ENCODE data around the gene GSTT4. TPM values are rescaled to one million over a fixed set of nuclear protein-coding genes. Genes with fewer than 3 reads are reported as not detected.
A peak's percentile ranks its signal among the peaks of the same experiment; 100 is the strongest.
"Not testable (repeated sequence)": the region's sequence is repeated elsewhere in the genome, so short reads cannot be mapped to it uniquely, and the experiment has no call there.

The GSTT4 gene
- total and polyA plus RNA-seq, 4 donors: not detected

DNA sequence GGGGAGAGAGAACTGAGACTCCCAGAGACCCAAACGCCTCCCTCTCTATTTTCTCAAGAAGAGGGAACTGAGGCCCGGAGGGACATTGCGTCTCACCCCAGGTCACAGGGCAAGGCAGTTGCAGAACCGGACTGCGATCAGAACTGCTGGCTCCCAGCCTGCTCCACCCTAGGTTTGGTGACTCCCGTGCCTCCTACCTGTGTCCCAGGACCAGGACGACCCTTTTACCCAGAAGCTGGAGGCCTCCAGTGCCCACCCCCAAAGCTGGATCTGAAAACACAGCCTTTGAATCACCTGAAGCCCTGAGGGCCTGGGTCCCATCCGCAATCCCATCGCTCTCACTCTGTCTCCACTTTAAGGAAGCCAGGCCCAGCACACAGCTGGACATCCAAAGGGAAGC, 1.4 kb downstream of the GSTT4 start:
- Histone ChIP-seq H3K27me3 (ENCODE audit: control insufficient read depth in 3 of 3, insufficient read depth in 3 of 3, low read length in 2 of 3) (no peaks in the 10 kb centered on the region), H3K9ac (ENCODE audit: insufficient read depth in 1 of 2, low read length in 2 of 2) (no peak overlapping the region), H3K9me3 (ENCODE audit: control insufficient read depth in 4 of 4, insufficient read depth in 3 of 4, low read length in 3 of 4) (no peaks in the 10 kb centered on the region), H3K4me1 (ENCODE audit: control insufficient read depth in 5 of 5, insufficient read depth in 5 of 5, low read length in 5 of 5) (no peaks in the 10 kb centered on the region), H3K4me3 (no peak overlapping the region), H3K36me3 (ENCODE audit: control insufficient read depth in 4 of 4, insufficient read depth in 4 of 4, low read length in 4 of 4) (no peaks in the 10 kb centered on the region), H3K27ac (ENCODE audit: low read depth in 1 of 2, low read length in 1 of 2) (no peak overlapping the region)
- 84 to 90% methylated on average over 9 of the region's 9 CpGs for WGBS, 2 donors
- DNase-seq: no peak
- TF ChIP-seq, protein P1, sequence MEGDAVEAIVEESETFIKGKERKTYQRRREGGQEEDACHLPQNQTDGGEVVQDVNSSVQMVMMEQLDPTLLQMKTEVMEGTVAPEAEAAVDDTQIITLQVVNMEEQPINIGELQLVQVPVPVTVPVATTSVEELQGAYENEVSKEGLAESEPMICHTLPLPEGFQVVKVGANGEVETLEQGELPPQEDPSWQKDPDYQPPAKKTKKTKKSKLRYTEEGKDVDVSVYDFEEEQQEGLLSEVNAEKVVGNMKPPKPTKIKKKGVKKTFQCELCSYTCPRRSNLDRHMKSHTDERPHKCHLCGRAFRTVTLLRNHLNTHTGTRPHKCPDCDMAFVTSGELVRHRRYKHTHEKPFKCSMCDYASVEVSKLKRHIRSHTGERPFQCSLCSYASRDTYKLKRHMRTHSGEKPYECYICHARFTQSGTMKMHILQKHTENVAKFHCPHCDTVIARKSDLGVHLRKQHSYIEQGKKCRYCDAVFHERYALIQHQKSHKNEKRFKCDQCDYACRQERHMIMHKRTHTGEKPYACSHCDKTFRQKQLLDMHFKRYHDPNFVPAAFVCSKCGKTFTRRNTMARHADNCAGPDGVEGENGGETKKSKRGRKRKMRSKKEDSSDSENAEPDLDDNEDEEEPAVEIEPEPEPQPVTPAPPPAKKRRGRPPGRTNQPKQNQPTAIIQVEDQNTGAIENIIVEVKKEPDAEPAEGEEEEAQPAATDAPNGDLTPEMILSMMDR (IDR thresholded peaks at IDR 0.05; ENCODE audit: control extremely low read depth, extremely low read depth): no peak
- ATAC-seq (ENCODE audit: insufficient read depth, low FRiP score): no peak

DNA sequence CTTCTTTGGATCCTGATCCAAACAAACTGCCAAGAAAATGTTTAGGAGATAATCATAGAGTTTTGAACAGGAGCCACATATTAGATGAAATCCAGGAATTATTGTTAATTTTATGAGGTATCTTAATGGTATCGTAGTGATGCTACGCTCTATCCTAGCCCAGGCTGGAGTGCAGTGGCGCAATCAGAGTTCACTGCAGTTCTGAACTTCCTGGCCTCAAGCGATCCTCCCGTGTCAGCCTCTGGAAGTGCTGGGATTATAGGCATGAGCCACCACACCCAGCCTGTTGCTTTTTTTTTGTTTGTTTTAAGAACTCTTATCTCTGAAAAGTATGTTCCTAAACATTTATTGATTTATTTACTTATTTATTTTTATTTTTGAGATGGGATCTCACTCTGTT, 2.4 kb downstream of the GSTT4 start:
- Histone ChIP-seq H3K27me3 (ENCODE audit: control insufficient read depth in 3 of 3, insufficient read depth in 3 of 3, low read length in 2 of 3) (no peaks in the 10 kb centered on the region), H3K27ac (ENCODE audit: low read depth in 1 of 2, low read length in 1 of 2) (no peak overlapping the region), H3K9ac (ENCODE audit: insufficient read depth in 1 of 2, low read length in 2 of 2) (no peak overlapping the region), H3K36me3 (ENCODE audit: control insufficient read depth in 4 of 4, insufficient read depth in 4 of 4, low read length in 4 of 4) (no peaks in the 10 kb centered on the region), H3K4me1 (ENCODE audit: control insufficient read depth in 5 of 5, insufficient read depth in 5 of 5, low read length in 5 of 5) (no peaks in the 10 kb centered on the region), H3K4me3 (no peak overlapping the region), H3K9me3 (ENCODE audit: control insufficient read depth in 4 of 4, insufficient read depth in 3 of 4, low read length in 3 of 4) (no peaks in the 10 kb centered on the region)
- TF ChIP-seq, protein P1 (IDR thresholded peaks at IDR 0.05; ENCODE audit: control extremely low read depth, extremely low read depth): no peak
- DNase-seq (peak in 1 of 3 donors; percentile 9), ATAC-seq (ENCODE audit: insufficient read depth, low FRiP score) (no peak)
- 70 to 72% methylated on average over 5 of the region's 5 CpGs for WGBS, 2 donors

DNA sequence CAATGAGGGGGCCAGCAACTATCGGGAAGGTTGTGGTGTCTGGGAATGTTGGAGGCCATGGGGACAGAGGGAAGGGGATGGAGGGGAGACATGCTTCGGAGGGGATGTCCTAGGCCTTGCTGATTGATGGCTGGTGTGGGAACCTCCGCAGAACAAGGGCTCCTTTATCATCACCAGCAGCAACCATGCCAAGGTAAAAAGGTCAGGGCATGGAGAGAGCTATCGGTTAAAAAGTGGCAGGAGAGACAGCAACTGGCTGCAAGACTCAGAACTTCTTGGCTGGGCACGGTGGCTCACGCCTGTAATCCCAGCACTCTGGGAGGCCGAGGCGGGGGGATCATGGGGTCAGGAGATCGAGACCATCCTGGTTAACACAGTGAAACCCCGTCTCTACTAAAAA, 3.0 kb downstream of the GSTT4 start:
- Histone ChIP-seq H3K27me3 (ENCODE audit: control insufficient read depth in 3 of 3, insufficient read depth in 3 of 3, low read length in 2 of 3) (no peaks in the 10 kb centered on the region), H3K4me1 (ENCODE audit: control insufficient read depth in 5 of 5, insufficient read depth in 5 of 5, low read length in 5 of 5) (no peaks in the 10 kb centered on the region), H3K36me3 (ENCODE audit: control insufficient read depth in 4 of 4, insufficient read depth in 4 of 4, low read length in 4 of 4) (no peaks in the 10 kb centered on the region), H3K9ac (ENCODE audit: insufficient read depth in 1 of 2, low read length in 2 of 2) (no peak overlapping the region), H3K4me3 (no peak overlapping the region), H3K9me3 (ENCODE audit: control insufficient read depth in 4 of 4, insufficient read depth in 3 of 4, low read length in 3 of 4) (no peaks in the 10 kb centered on the region), H3K27ac (ENCODE audit: low read depth in 1 of 2, low read length in 1 of 2) (no peak overlapping the region)
- whole genome bisulfite sequencing, 2 donors: 86 to 87% methylated on average over 10 of the region's 10 CpGs
- no peak for ATAC-seq (ENCODE audit: insufficient read depth, low FRiP score)
- DNase-seq: no peak
- TF ChIP-seq, protein P1 (IDR thresholded peaks at IDR 0.05; ENCODE audit: control extremely low read depth, extremely low read depth): no peak

DNA sequence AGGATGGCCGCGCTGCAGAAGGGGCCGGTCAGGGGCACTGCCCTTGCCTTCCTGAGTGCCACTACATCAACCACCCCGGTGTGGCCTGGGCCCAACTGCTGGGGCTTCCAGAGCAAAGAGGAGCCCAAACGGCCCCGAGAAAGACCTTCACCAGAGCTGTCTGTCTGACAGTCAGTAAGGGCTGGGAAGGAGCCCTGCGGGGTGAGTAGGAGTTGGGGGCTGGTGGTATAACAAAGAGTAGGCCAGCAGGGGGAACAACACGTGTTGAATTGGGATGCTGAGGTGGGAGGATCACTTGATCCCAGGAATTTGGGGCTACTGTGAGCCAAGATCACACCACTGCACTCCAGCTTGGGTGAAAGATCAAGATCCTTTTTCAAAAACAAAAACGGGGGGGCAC, 3.9 kb downstream of the GSTT4 start:
- 86 to 88% methylated on average over 9 of the region's 9 CpGs for whole genome bisulfite sequencing, 2 donors
- Histone ChIP-seq H3K4me3 (no peak overlapping the region), H3K36me3 (ENCODE audit: control insufficient read depth in 4 of 4, insufficient read depth in 4 of 4, low read length in 4 of 4) (no peaks in the 10 kb centered on the region), H3K9me3 (ENCODE audit: control insufficient read depth in 4 of 4, insufficient read depth in 3 of 4, low read length in 3 of 4) (no peaks in the 10 kb centered on the region), H3K4me1 (ENCODE audit: control insufficient read depth in 5 of 5, insufficient read depth in 5 of 5, low read length in 5 of 5) (no peaks in the 10 kb centered on the region), H3K27ac (ENCODE audit: low read depth in 1 of 2, low read length in 1 of 2) (no peak overlapping the region), H3K27me3 (ENCODE audit: control insufficient read depth in 3 of 3, insufficient read depth in 3 of 3, low read length in 2 of 3) (no peaks in the 10 kb centered on the region), H3K9ac (ENCODE audit: insufficient read depth in 1 of 2, low read length in 2 of 2) (no peak overlapping the region)
- no peak for DNase-seq
- ATAC-seq (ENCODE audit: insufficient read depth, low FRiP score): no peak
- TF ChIP-seq, protein P1 (IDR thresholded peaks at IDR 0.05; ENCODE audit: control extremely low read depth, extremely low read depth): no peak

DNA sequence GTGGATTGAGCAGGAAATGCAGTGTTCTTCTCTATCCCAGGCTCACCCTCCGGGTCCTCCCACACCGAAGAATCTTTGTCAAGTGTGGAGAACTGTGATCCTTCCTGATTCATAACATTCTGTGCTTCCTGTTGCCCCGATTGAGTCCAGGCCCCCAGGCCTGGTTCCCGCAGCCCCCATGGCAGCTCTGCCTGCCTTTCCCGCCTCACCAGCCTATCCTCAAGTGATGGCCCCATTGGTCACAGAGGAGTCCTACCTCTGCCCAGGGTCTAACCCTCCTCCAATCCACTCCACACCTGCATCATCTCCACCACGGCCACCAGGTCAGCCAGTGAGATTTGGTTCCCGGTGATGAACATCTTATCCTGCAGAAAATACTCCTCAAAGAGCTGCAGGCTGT, 5.5 kb downstream of the GSTT4 start:
- H3K27me3 ChIP-seq (ENCODE audit: control insufficient read depth in 3 of 3, insufficient read depth in 3 of 3, low read length in 2 of 3); H3K4me3 ChIP-seq; H3K36me3 ChIP-seq (ENCODE audit: control insufficient read depth in 4 of 4, insufficient read depth in 4 of 4, low read length in 4 of 4); ATAC-seq (ENCODE audit: insufficient read depth, low FRiP score); DNase-seq; H3K27ac ChIP-seq (ENCODE audit: low read depth in 1 of 2, low read length in 1 of 2); H3K4me1 ChIP-seq (ENCODE audit: control insufficient read depth in 5 of 5, insufficient read depth in 5 of 5, low read length in 5 of 5); H3K9me3 ChIP-seq (ENCODE audit: control insufficient read depth in 4 of 4, insufficient read depth in 3 of 4, low read length in 3 of 4); H3K9ac ChIP-seq (ENCODE audit: insufficient read depth in 1 of 2, low read length in 2 of 2): not testable (repeated sequence)
- WGBS, 2 donors: 80 to 82% methylated on average over 7 of the region's 7 CpGs

Measured in lung (tissue), 12 donors.